H1 (cell line): ENCODE results near the gene JOSD1. TPM values are rescaled to one million over a fixed set of nuclear protein-coding genes. Genes with fewer than 3 reads are reported as not detected.
A peak's percentile ranks its signal among the peaks of the same experiment; 100 is the strongest.

ENCODE experiments used
- ATF2 ChIP-seq: IDR thresholded peaks from 2 replicates; pipeline ENCODE4 v1.6.1; 2012; ENCODE audit warnings: low read length, inconsistent platforms
- BACH1 ChIP-seq: IDR thresholded peaks from 2 replicates; pipeline ENCODE4 v1.6.1; 2012; ENCODE audit warnings: low read length, improper control_type of control experiment
- CHD1 ChIP-seq: IDR thresholded peaks from 2 replicates; pipeline ENCODE4 v1.6.1; 2012; ENCODE audit warnings: low read depth, low read length, improper control_type of control experiment
- CTCF ChIP-seq, 3 experiments: IDR thresholded peaks; 1 replicate in 2 of 3; 2 replicates in 1 of 3; pipeline versions ENCODE4 v1.5.1 to v1.6.1; 2011; ENCODE audit warnings: low read length in 3 of 3, mild to moderate bottlenecking in 3 of 3, inconsistent platforms in 2 of 3, low read depth in 1 of 3, moderate library complexity in 1 of 3; ENCODE audit not compliant: insufficient read depth in 1 of 3; ENCODE audit errors: control extremely low read depth in 1 of 3
- E2F6 ChIP-seq: IDR thresholded peaks from 2 replicates; pipeline ENCODE4 v1.6.1; 2012; ENCODE audit warnings: inconsistent platforms
- EGR1 ChIP-seq: IDR thresholded peaks from 2 replicates; pipeline ENCODE4 v1.6.1; 2011; ENCODE audit warnings: low read depth, low read length, borderline replicate concordance
- FOSL1 ChIP-seq: IDR thresholded peaks from 2 replicates; pipeline ENCODE4 v1.6.1; 2011; ENCODE audit warnings: mild to moderate bottlenecking, low read depth, low read length, moderate library complexity; ENCODE audit not compliant: insufficient read depth
- MAX ChIP-seq: IDR thresholded peaks from 2 replicates; pipeline ENCODE4 v1.6.1; 2012; ENCODE audit warnings: inconsistent platforms
- NANOG ChIP-seq: IDR thresholded peaks from 2 replicates; pipeline ENCODE4 v1.6.1; 2011; ENCODE audit warnings: low read length, low read depth, mild to moderate bottlenecking, inconsistent platforms; ENCODE audit not compliant: insufficient read depth, poor library complexity, severe bottlenecking
- NRF1 ChIP-seq: IDR thresholded peaks from 2 replicates; pipeline ENCODE4 v1.6.1; 2011; ENCODE audit warnings: mild to moderate bottlenecking, low read depth, low read length, improper control_type of control experiment
- PHF8 ChIP-seq: fragments of 200-600 bp; sonication (generic); conservative IDR thresholded peaks from 2 replicates; pipeline ENCODE4 v1.7.1; 2012; ENCODE audit warnings: low read depth, mild to moderate bottlenecking, inconsistent platforms, low read length, moderate library complexity
- RAD21 ChIP-seq, 2 experiments: IDR thresholded peaks in 1 of 2; conservative IDR thresholded peaks in 1 of 2; 2 replicates each; pipeline ENCODE4 v1.6.1; 2011; ENCODE audit warnings: low read depth in 2 of 2, low read length in 2 of 2, improper control_type of control experiment in 1 of 2, inconsistent platforms in 1 of 2, mild to moderate bottlenecking in 1 of 2, moderate library complexity in 1 of 2
- RFX5 ChIP-seq: IDR thresholded peaks from 2 replicates; pipeline ENCODE4 v1.6.1; 2011; ENCODE audit warnings: low read depth, low read length, improper control_type of control experiment, borderline replicate concordance
- SIN3A ChIP-seq, 2 experiments: IDR thresholded peaks in 1 of 2; conservative IDR thresholded peaks in 1 of 2; 2 replicates each; pipeline ENCODE4 v1.6.1; 2011 to 2012; ENCODE audit warnings: low read length in 2 of 2, improper control_type of control experiment in 1 of 2, low read depth in 1 of 2, mild to moderate bottlenecking in 1 of 2
- SUZ12 ChIP-seq: fragments of 200-600 bp; sonication (generic); IDR thresholded peaks from 2 replicates; pipeline ENCODE4 v1.6.1; 2012; ENCODE audit warnings: mild to moderate bottlenecking, inconsistent platforms, low read length, moderate library complexity, mixed read lengths
- polyA plus RNA-seq, 7 experiments: library from polyadenylated mRNA; depleted of rRNA in 3 of 7; stranded (reverse) in 5 of 7; unstranded in 2 of 7; fragments of >200 nt in 5 of 7; fragments of 200-250 nt in 2 of 7; gene quantifications; 1 replicate in 5 of 7; 2 replicates in 1 of 7; 4 replicates in 1 of 7; pipeline versions ENCODE4 v1.2.1 to v1.2.3, GENCODE V29; 2011 to 2013; ENCODE audit warnings: missing spikeins in 2 of 7, mixed read lengths in 2 of 7
- total RNA-seq: library from RNA; stranded (reverse); fragmentation: NEBNext Ultra II Directional; extraction: Animal tissue kit (Norgen Biotek cat#: 25700); gene quantifications from 2 replicates; pipeline ENCODE4 v1.2.1, GENCODE V29; 2021

Gene JOSD1
- total and polyA plus RNA-seq, 2 of the 8 experiments (the other 6 are each of a cell fraction or from before 2014, with no cell fraction given), result 18.4 to 20.2 TPM

GRCh38 chr22:38705235-38706100 is 4.7 kb upstream of the JOSD1 start, which contains the start of gene GTPBP1 (continued):
- TF ChIP-seq RAD21 (IDR thresholded peaks at IDR 0.05 in 1 of 2, conservative IDR thresholded peaks at IDR 0.05 in 1 of 2; ENCODE audit: low read depth in 2 of 2, low read length in 2 of 2) (0 out of 4 replicates have a peak, but pooled peaks of 1 of the 2 experiments have one; percentile 4), SIN3A (conservative IDR thresholded peaks at IDR 0.05 in 1 of 2, IDR thresholded peaks at IDR 0.05 in 1 of 2; ENCODE audit: low read depth in 1 of 2, low read length in 2 of 2) (0 out of 4 replicates have a peak, but pooled peaks of 1 of the 2 experiments have one; percentile 47), RFX5 (no peak), NANOG (peak; percentile 88), SUZ12 (no peak), CHD1 (no peak), NRF1 (no peak), PHF8 (peak; percentile 94; the same call in 1 of the 2 replicates), EGR1 (no peak), E2F6 (no peak; the same call in 1 of the 2 replicates), MAX (no peak), FOSL1 (no peak), BACH1 (0 out of 2 replicates have a peak, but pooled peaks have one; percentile 8), CTCF (IDR thresholded peaks at IDR 0.05; ENCODE audit: control extremely low read depth in 1 of 3, insufficient read depth in 1 of 3, low read depth in 1 of 3, low read length in 3 of 3) (no peak), ATF2 (no peak)
